NCI-H345 treated with DMSO at 0.1 percent for 48 hours (cell line): Measurements from ENCODE around the gene SPAG16.

Experiments
- DNase-seq: peaks from one replicate; lab custom pipeline; 2025; ENCODE audit not compliant: unreplicated experiment; lab: John Stamatoyannopoulos, UW

The SPAG16 gene

DNA sequence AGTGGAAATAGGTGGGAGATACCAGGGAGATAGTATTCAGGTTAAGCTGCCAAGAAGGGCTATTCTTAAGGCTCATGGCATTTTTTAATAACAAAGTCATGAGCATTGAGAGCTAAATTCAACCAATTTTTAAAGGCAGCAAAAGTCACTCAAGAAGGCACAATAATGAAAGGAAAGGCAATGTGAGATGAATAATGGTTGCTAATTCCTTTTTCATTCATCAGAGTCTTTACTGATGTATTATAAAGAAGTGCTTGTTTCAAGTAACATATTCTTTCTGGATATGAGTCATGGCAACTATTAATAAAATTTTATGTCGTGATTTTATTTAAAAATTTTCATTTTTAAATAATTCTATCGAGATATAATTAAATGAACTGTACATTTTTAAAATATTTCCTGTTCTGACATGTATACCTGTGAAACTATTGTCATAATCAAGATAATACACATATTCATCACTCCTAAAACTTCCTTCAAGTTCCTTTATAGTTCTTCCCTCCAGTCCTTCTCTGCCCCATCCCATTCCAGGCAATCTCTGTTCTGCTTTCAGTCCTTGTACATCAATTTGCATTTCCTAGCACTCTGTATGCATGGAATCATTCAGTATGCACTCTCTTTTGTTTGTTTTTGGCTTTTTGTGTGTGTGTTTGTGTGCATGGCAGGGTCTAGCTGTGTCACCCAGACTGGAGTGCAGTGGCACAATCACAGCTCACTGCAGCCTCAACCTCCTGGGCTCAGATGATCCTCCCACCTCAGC, 1167.4 kb downstream of the SPAG16 start:
- DNase-seq = no peak
